Measurements from ENCODE around the gene ADNP. TPM values are rescaled to one million over a fixed set of nuclear protein-coding genes. Genes with fewer than 3 reads are reported as not detected.

The ADNP gene
- polyA plus RNA-seq, 1 experiment = 36.8 TPM

DNA sequence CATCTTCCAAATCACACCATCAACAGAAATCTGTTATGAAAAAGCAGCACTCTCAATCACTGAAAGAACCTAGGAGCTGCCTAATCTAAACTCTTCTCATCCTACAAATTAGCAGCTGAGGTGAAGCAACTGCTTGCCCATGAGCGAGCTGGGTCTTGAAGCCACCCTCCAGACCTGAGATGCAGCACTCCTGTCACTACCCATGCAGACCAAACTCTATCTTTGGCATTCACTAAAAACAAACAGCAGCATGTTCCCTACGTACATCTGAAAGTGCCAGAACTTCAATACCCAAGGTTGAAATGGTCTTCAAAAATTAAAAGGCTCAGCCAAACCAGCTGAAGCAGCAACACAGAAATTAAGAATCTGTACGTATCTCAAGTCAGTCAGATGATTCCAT is 14.3 kb downstream of the ADNP start:
- TF ChIP-seq, protein P1, sequence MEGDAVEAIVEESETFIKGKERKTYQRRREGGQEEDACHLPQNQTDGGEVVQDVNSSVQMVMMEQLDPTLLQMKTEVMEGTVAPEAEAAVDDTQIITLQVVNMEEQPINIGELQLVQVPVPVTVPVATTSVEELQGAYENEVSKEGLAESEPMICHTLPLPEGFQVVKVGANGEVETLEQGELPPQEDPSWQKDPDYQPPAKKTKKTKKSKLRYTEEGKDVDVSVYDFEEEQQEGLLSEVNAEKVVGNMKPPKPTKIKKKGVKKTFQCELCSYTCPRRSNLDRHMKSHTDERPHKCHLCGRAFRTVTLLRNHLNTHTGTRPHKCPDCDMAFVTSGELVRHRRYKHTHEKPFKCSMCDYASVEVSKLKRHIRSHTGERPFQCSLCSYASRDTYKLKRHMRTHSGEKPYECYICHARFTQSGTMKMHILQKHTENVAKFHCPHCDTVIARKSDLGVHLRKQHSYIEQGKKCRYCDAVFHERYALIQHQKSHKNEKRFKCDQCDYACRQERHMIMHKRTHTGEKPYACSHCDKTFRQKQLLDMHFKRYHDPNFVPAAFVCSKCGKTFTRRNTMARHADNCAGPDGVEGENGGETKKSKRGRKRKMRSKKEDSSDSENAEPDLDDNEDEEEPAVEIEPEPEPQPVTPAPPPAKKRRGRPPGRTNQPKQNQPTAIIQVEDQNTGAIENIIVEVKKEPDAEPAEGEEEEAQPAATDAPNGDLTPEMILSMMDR (IDR thresholded peaks at IDR 0.05; ENCODE audit: low read depth, low read length) = no peak
- ChIA-PET CTCF (interaction anchor here (0.5 to 3.3 kb wide), 4 partner anchors 12 to 126 kb away, joined by 4 to 38 read pairs (median 12); partner anchors contain the start of genes ADNP and BCAS4), POLR2A (interaction anchor here (0.5 kb wide), 1 partner anchor 116 kb away, joined by 5 read pairs; no protein-coding TSS in a partner anchor)
- no peak overlapping the region for H3K4me3 ChIP-seq (ENCODE audit: low read depth, low read length)
- no peak overlapping the region for H3K27ac ChIP-seq (ENCODE audit: low read depth, low read length)
- no peaks in the 10 kb centered on the region for H3K9me3 ChIP-seq (ENCODE audit: control insufficient read depth, insufficient read depth, low read length)
- no peaks in the 10 kb centered on the region for H3K27me3 ChIP-seq (ENCODE audit: control insufficient read depth, insufficient read depth, low read length)
- DNase-seq (ENCODE audit: low read depth, low spot score) = no peak

DNA sequence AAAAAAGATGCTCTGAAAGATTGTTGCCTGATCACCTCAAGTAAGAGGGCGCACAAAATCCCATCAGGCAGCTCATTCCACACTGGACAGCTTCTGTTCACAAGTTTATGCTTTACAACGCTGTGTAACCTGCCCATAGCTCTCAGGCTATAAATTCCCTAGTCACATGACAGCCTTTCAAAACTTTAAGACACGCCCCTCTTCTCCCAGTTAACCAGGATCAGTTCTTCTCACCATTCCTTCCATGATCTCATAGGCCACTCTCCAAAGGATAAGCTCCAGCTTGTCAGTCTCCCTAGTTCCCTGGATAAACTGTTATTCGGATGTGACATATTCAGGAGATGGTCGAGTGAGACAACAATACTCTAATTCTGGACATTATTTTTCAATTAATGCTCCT is 15.0 kb downstream of the ADNP start:
- Histone ChIP-seq H3K27ac (ENCODE audit: low read depth, low read length) (peak overlapping the region; percentile 11), H3K9me3 (ENCODE audit: control insufficient read depth, insufficient read depth, low read length) (no peaks in the 10 kb centered on the region), H3K4me3 (ENCODE audit: low read depth, low read length) (no peak overlapping the region), H3K27me3 (ENCODE audit: control insufficient read depth, insufficient read depth, low read length) (no peaks in the 10 kb centered on the region)
- ChIA-PET POLR2A (interaction anchor here (0.5 to 3.3 kb wide), 3 partner anchors 13 to 116 kb away, joined by 3 to 13 read pairs (median 5); partner anchors contain the start of gene ADNP), CTCF (interaction anchor here (0.5 to 3.3 kb wide), 4 partner anchors 13 to 137 kb away, joined by 3 to 38 read pairs (median 12); partner anchors contain the start of gene BCAS4)
- no peak for DNase-seq (ENCODE audit: low read depth, low spot score)
- TF ChIP-seq, protein P1 (IDR thresholded peaks at IDR 0.05; ENCODE audit: low read depth, low read length) = no peak

DNA sequence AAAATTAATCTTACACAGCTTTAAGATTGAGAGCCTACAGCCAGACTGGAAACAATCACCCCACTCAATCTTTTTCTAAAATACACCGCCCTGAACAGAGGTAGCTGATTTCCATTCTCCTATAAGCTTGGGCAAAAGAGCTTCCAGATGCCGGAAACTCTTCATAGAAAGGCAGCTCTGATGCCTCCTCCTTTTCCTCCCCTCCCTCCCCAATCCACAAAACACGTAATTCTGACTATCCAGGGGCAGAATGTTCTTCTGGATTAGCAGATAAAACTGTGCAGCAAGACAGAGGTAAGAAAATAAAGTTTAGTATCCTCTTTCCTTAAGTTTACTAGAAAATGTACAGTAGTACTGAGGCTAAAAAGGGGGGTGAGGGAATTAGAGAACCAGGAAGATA is 15.8 kb downstream of the ADNP start:
- no peak overlapping the region for H3K4me3 ChIP-seq (ENCODE audit: low read depth, low read length)
- no peaks in the 10 kb centered on the region for H3K9me3 ChIP-seq (ENCODE audit: control insufficient read depth, insufficient read depth, low read length)
- H3K27me3 ChIP-seq (ENCODE audit: control insufficient read depth, insufficient read depth, low read length) = no peaks in the 10 kb centered on the region
- TF ChIP-seq, protein P1 (IDR thresholded peaks at IDR 0.05; ENCODE audit: low read depth, low read length) = no peak
- DNase-seq (ENCODE audit: low read depth, low spot score) = no peak
- H3K27ac ChIP-seq (ENCODE audit: low read depth, low read length) = no peak overlapping the region
- ChIA-PET CTCF (interaction anchor here (2.5 to 3.3 kb wide), 3 partner anchors 14 to 125 kb away, joined by 11 to 38 read pairs (median 21); partner anchors contain the start of gene BCAS4), POLR2A (interaction anchor here (1.0 to 3.3 kb wide), 2 partner anchors 9 to 16 kb away, joined by 3 to 13 read pairs; partner anchors contain the start of gene ADNP)

DNA sequence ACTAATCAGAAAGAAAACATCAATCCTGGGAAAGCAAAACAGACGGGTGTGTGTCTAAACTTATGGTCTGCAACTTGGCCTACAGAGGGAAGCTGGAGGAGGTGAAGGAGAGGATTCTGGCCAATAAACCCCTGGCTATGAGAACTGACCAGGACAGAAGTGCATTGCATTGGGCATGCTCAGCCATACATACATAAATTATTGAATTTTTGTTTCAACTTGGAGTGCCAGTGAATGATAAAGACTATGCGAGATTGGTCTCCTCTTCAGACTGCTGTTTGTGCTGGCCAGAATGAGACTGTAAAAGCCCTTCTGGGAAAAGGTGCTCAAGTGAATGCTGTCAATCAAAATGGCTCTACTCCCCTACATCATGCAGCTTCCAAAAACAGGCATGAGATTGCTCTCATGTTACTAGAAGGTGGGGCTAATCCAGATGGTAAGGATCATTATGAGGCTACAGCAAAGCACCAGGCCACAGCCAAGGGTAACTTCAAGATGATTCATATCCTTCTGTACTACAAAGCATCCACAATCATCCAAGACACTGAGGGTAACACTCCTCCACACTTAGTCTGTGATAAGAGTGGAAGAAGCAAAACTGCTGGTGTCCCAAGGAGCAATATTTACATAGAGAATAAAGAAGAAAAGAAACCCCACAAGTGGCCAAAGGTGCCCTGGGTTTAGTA is 17.4 kb downstream of the ADNP start:
- ChIA-PET POLR2A (interaction anchor here (3.3 kb wide), 1 partner anchor 17 kb away, joined by 13 read pairs; the partner anchor contains the start of gene ADNP), CTCF (interaction anchor here (0.6 to 3.3 kb wide), 4 partner anchors 15 to 733 kb away, joined by 4 to 38 read pairs (median 16); partner anchors contain the start of gene BCAS4)
- Histone ChIP-seq H3K27ac (ENCODE audit: low read depth, low read length) (no peak overlapping the region), H3K9me3 (ENCODE audit: control insufficient read depth, insufficient read depth, low read length) (no peaks in the 10 kb centered on the region), H3K4me3 (ENCODE audit: low read depth, low read length) (no peak overlapping the region), H3K27me3 (ENCODE audit: control insufficient read depth, insufficient read depth, low read length) (no peaks in the 10 kb centered on the region)
- TF ChIP-seq, protein P1 (IDR thresholded peaks at IDR 0.05; ENCODE audit: low read depth, low read length) = no peak
- peak; percentile 51 for DNase-seq (ENCODE audit: low read depth, low spot score)

DNA sequence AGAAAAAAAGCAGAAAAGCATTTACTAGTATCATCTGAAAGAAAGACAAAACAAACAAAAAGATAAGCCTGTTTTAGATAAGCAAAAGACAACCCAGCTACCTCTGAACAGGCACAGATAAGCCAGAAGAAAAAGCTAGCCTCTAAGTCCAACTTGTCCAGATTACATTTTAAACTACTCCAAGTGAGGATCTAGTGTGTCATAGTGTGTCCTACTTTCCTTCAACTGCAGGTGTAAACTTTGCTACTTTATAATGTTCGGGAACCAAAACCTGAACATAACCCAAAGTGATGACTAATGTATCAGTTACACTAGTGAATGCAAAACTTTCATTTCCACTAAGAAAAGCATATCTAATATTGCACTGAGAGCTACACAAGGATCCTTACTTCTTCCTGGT is 19.5 kb downstream of the ADNP start:
- DNase-seq (ENCODE audit: low read depth, low spot score) = no peak
- no peak overlapping the region for H3K4me3 ChIP-seq (ENCODE audit: low read depth, low read length)
- no peaks in the 10 kb centered on the region for H3K27me3 ChIP-seq (ENCODE audit: control insufficient read depth, insufficient read depth, low read length)
- POLR2A ChIA-PET = no interaction called here
- no peaks in the 10 kb centered on the region for H3K9me3 ChIP-seq (ENCODE audit: control insufficient read depth, insufficient read depth, low read length)
- H3K27ac ChIP-seq (ENCODE audit: low read depth, low read length) = peak overlapping the region; percentile 43
- CTCF ChIA-PET = interaction anchor here (0.9 to 1.5 kb wide), 4 partner anchors 9 to 117 kb away, joined by 3 to 6 read pairs (median 4); partner anchors contain the start of genes ADNP and BCAS4
- TF ChIP-seq, protein P1 (IDR thresholded peaks at IDR 0.05; ENCODE audit: low read depth, low read length) = no peak
